Measurements from ENCODE around the gene SDK1.

The SDK1 gene

DNA sequence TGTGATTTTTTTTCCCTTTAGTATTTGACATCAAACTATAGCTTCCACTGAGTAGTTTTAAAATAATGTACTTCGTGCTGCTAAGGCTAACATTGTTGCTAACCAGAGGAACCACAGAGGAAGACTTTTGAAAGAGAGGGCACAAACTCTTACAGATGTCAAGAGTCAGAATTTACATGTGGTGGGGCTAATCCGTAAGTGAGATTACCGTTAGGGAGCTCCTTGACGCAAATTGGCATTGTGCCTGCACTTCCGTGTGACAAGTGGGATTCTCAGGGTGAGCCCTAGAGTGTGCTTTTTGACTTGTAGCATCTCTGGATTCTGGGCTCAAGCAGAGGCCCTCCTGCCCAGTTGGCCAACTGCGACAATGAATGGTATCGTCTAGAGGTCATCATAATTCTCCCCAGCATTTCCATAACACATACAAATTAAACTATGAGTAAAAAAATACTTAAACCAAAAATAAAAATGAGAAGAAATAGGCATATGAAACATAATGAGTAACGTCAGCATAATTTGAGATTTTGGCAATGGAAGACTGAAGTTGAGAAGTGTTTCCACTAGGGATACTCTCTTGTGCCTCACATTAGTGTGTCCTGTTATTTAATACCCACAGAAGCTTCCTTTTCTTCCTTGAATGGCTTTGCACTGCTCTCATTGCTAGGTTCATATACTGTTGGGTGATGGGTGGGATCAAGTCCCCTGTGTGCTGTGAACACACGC lies 164.0 kb downstream of the SDK1 start:
- DNase-seq, result no peak
- H3K9me3 ChIP-seq, result no peaks in the 10 kb centered on the region
- H3K4me1 ChIP-seq, result no peaks in the 10 kb centered on the region
- no peak overlapping the region for H3K4me3 ChIP-seq (ENCODE audit: low read depth, low read length)
- TF ChIP-seq, protein P1, sequence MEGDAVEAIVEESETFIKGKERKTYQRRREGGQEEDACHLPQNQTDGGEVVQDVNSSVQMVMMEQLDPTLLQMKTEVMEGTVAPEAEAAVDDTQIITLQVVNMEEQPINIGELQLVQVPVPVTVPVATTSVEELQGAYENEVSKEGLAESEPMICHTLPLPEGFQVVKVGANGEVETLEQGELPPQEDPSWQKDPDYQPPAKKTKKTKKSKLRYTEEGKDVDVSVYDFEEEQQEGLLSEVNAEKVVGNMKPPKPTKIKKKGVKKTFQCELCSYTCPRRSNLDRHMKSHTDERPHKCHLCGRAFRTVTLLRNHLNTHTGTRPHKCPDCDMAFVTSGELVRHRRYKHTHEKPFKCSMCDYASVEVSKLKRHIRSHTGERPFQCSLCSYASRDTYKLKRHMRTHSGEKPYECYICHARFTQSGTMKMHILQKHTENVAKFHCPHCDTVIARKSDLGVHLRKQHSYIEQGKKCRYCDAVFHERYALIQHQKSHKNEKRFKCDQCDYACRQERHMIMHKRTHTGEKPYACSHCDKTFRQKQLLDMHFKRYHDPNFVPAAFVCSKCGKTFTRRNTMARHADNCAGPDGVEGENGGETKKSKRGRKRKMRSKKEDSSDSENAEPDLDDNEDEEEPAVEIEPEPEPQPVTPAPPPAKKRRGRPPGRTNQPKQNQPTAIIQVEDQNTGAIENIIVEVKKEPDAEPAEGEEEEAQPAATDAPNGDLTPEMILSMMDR (IDR thresholded peaks at IDR 0.05; ENCODE audit: low read depth, low read length), result no peak
- no peaks in the 10 kb centered on the region for H3K27me3 ChIP-seq
- no peaks in the 10 kb centered on the region for H3K36me3 ChIP-seq

- TF ChIP-seq, protein P1 (IDR thresholded peaks at IDR 0.05; ENCODE audit: low read depth, low read length), result no peak
- Histone ChIP-seq H3K36me3 (no peaks in the 10 kb centered on the region), H3K9me3 (no peaks in the 10 kb centered on the region), H3K27me3 (no peaks in the 10 kb centered on the region), H3K4me3 (ENCODE audit: low read depth, low read length) (no peak overlapping the region), H3K4me1 (no peaks in the 10 kb centered on the region)
- no peak for DNase-seq
Measured at GRCh38 chr7:3466261-3466660, 165.2 kb downstream of the SDK1 start.

DNA sequence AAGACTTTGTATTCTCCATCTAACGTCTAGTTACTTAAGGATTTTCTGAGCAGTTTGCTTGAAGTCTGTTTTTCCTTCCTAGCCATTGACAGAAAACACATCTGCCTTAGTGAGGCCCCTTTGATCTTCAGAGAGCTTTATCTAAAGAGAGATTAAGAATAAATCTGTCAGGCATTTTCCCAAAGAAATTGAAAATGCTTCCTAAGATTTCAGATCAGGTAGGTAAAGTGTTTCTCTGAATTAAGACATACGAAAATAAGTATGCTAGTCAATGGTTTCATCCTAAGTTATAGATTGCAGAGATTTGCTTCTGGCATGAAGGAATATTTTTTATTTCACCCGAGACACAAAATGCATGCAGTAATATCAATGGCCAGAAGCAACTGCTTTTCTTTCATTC lies 168.6 kb downstream of the SDK1 start:
- no peak for DNase-seq
- no peak overlapping the region for H3K4me3 ChIP-seq (ENCODE audit: low read depth, low read length)
- no peaks in the 10 kb centered on the region for H3K9me3 ChIP-seq
- no peaks in the 10 kb centered on the region for H3K4me1 ChIP-seq
- TF ChIP-seq, protein P1 (IDR thresholded peaks at IDR 0.05; ENCODE audit: low read depth, low read length), result no peak
- no peaks in the 10 kb centered on the region for H3K27me3 ChIP-seq
- no peaks in the 10 kb centered on the region for H3K36me3 ChIP-seq

GRCh38 chr7:3480197-3480596 lies 179.1 kb downstream of the SDK1 start:
- DNase-seq, result no peak
- TF ChIP-seq, protein P1 (IDR thresholded peaks at IDR 0.05; ENCODE audit: low read depth, low read length), result no peak
- Histone ChIP-seq H3K4me1 (no peaks in the 10 kb centered on the region), H3K36me3 (no peaks in the 10 kb centered on the region), H3K4me3 (ENCODE audit: low read depth, low read length) (no peak overlapping the region), H3K9me3 (no peaks in the 10 kb centered on the region), H3K27me3 (no peaks in the 10 kb centered on the region)

DNA sequence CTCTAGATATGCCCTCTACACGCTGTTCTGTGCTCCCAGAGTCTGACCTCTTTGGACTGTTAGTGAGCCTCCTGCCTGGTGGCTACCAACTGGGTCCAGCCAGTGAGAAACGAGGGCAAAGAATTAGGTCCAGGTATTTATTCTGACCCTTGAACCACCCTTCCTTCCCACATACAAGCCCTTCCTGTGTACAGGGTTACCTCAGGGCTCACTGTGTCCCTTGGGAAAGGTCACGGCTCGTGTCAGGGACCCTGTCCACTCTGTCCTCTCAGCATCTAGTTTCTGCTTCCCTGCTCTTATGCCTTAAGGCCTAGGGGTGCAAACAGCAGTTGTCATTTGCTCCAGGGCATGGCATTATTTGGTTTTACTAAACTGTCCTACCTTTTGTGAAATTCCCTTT lies 180.4 kb downstream of the SDK1 start:
- Histone ChIP-seq H3K36me3 (no peaks in the 10 kb centered on the region), H3K27me3 (no peaks in the 10 kb centered on the region), H3K4me1 (no peaks in the 10 kb centered on the region), H3K9me3 (no peaks in the 10 kb centered on the region), H3K4me3 (ENCODE audit: low read depth, low read length) (no peak overlapping the region)
- TF ChIP-seq, protein P1 (IDR thresholded peaks at IDR 0.05; ENCODE audit: low read depth, low read length), result no peak
- no peak for DNase-seq

GRCh38 chr7:3482147-3482921 lies 181.3 kb downstream of the SDK1 start:
- Histone ChIP-seq H3K9me3 (no peaks in the 10 kb centered on the region), H3K27me3 (no peaks in the 10 kb centered on the region), H3K4me1 (no peaks in the 10 kb centered on the region), H3K36me3 (no peaks in the 10 kb centered on the region), H3K4me3 (ENCODE audit: low read depth, low read length) (no peak overlapping the region)
- TF ChIP-seq, protein P1 (IDR thresholded peaks at IDR 0.05; ENCODE audit: low read depth, low read length), result peak; percentile 53
- peak; percentile 12 for DNase-seq
